ENCODE measurements around the gene ANKS1B.

GRCh38 chr12:99055299-99055698 lies 929.4 kb downstream of the ANKS1B start:
- TF ChIP-seq POLR2AphosphoS5 (IDR thresholded peaks at IDR 0.05) (no peak), CTCF (IDR thresholded peaks at IDR 0.05) (no peak)
